ENCODE data around the gene KIAA0825.

KIAA0825 gene

GRCh38 chr5:94281236-94281801 is 337.1 kb downstream of the KIAA0825 start:
- DNase-seq = no peak

- no peak for DNase-seq
Measured at GRCh38 chr5:94276751-94277150, 341.7 kb downstream of the KIAA0825 start.

GRCh38 chr5:94276048-94276447 is 342.4 kb downstream of the KIAA0825 start:
- no peak for DNase-seq

- no peak for DNase-seq
Measured at GRCh38 chr5:94274707-94275106, 343.7 kb downstream of the KIAA0825 start.

- no peak for DNase-seq
Measured at GRCh38 chr5:94268226-94268625, 350.2 kb downstream of the KIAA0825 start.

- no peak for DNase-seq
Measured at GRCh38 chr5:94267350-94267899, 351.0 kb downstream of the KIAA0825 start.

- no peak for DNase-seq
Measured at GRCh38 chr5:94266170-94266569, 352.2 kb downstream of the KIAA0825 start.

GRCh38 chr5:94263068-94263467 is 355.3 kb downstream of the KIAA0825 start:
- no peak for DNase-seq

GRCh38 chr5:94260096-94260495 is 358.3 kb downstream of the KIAA0825 start:
- no peak for DNase-seq

- no peak for DNase-seq
Measured at GRCh38 chr5:94254214-94254613, 364.2 kb downstream of the KIAA0825 start.

GRCh38 chr5:94250985-94251384 is 367.4 kb downstream of the KIAA0825 start:
- no peak for DNase-seq

- DNase-seq = no peak
Measured at GRCh38 chr5:94249430-94249829, 369.0 kb downstream of the KIAA0825 start.

GRCh38 chr5:94248175-94248875 is 370.1 kb downstream of the KIAA0825 start:
- DNase-seq = no peak

GRCh38 chr5:94245608-94246007 is 372.8 kb downstream of the KIAA0825 start:
- DNase-seq = no peak

- no peak for DNase-seq
Measured at GRCh38 chr5:94244921-94245320, 373.5 kb downstream of the KIAA0825 start.

GRCh38 chr5:94243612-94244011 is 374.8 kb downstream of the KIAA0825 start:
- DNase-seq = no peak

GRCh38 chr5:94240993-94241651 is 377.3 kb downstream of the KIAA0825 start:
- no peak for DNase-seq

- DNase-seq = peak; percentile 23
Measured at GRCh38 chr5:94240596-94240992, 377.8 kb downstream of the KIAA0825 start.

- DNase-seq = no peak
Measured at GRCh38 chr5:94240134-94240533, 378.3 kb downstream of the KIAA0825 start.

GRCh38 chr5:94239266-94239665 is 379.1 kb downstream of the KIAA0825 start:
- no peak for DNase-seq

GRCh38 chr5:94234987-94235386 is 383.4 kb downstream of the KIAA0825 start:
- DNase-seq = no peak

- no peak for DNase-seq
Measured at GRCh38 chr5:94228791-94229190, 389.6 kb downstream of the KIAA0825 start.

- no peak for DNase-seq
Measured at GRCh38 chr5:94223235-94223634, 395.2 kb downstream of the KIAA0825 start.

GRCh38 chr5:94218374-94218773 is 400.0 kb downstream of the KIAA0825 start:
- DNase-seq = no peak
